ENCODE results near the gene CAPN3.

GRCh38 chr15:42374810-42375209 lies 15.5 kb downstream of the CAPN3 start:
- TF ChIP-seq, protein P1, sequence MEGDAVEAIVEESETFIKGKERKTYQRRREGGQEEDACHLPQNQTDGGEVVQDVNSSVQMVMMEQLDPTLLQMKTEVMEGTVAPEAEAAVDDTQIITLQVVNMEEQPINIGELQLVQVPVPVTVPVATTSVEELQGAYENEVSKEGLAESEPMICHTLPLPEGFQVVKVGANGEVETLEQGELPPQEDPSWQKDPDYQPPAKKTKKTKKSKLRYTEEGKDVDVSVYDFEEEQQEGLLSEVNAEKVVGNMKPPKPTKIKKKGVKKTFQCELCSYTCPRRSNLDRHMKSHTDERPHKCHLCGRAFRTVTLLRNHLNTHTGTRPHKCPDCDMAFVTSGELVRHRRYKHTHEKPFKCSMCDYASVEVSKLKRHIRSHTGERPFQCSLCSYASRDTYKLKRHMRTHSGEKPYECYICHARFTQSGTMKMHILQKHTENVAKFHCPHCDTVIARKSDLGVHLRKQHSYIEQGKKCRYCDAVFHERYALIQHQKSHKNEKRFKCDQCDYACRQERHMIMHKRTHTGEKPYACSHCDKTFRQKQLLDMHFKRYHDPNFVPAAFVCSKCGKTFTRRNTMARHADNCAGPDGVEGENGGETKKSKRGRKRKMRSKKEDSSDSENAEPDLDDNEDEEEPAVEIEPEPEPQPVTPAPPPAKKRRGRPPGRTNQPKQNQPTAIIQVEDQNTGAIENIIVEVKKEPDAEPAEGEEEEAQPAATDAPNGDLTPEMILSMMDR (conservative IDR thresholded peaks at IDR 0.05; ENCODE audit: low read depth, low read length) = no peak
- no peak for TF ChIP-seq EZH2 (IDR thresholded peaks at IDR 0.05; ENCODE audit: borderline replicate concordance, low read depth, low read length, poor library complexity, severe bottlenecking)
